Measurements from ENCODE around the gene FAR2.
A peak's percentile ranks its signal among the peaks of the same experiment; 100 is the strongest.

The FAR2 gene

DNA sequence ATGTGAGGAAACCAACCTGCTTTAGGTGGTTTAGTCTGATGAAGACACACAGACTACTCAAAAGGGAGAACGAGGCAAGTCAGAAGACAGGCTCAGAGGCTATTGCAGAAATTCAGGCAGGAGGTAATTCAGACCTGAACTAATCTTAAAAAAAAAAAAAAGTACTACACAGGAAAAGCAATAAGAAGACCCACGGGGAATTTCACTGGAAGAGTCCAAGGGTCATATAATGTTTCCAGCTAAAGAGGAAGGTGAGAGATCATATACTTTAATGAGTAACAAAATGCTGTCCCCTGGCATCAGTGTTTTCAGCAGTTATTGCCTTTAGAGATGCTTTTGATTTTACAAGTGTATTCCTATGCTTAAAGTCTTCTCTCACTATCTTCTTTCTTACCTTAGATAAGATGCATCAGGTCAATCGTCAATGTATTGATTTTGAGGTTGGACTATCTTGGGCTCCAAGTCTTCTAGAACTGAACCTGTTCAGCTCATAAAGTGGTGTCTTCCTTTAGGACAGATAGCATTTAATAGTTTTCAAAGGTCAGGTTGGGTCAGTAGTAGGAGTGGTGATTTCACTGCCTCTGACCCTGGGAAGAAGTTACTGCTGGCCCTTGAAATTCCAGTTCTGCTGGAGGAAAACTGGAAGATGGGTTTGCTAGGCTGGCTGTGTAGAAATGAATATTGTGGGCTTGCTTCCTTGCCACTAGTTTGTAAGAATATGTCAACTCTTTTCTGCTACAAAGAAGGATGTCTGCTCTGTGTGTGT lies 60.0 kb downstream of the FAR2 start:
- no peak for DNase-seq

DNA sequence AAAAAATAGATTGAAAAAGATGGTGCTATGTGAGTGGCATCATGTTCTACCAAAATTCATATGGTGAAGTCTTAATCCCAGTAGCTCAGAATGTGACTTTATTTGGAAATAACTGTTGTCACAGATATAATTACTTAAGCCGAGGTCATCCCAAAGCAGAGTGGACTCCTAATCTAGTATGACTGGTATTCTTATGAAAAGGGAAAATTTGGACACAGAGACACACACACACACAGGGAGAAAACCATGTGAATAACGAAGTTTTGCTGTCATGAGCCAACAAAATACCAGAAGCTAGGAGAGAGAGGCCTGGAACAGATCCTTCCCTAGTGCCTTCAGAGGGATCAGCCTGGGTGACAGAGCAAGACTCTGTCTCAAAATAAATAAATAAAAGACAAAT lies 62.6 kb downstream of the FAR2 start:
- no peak for DNase-seq

DNA sequence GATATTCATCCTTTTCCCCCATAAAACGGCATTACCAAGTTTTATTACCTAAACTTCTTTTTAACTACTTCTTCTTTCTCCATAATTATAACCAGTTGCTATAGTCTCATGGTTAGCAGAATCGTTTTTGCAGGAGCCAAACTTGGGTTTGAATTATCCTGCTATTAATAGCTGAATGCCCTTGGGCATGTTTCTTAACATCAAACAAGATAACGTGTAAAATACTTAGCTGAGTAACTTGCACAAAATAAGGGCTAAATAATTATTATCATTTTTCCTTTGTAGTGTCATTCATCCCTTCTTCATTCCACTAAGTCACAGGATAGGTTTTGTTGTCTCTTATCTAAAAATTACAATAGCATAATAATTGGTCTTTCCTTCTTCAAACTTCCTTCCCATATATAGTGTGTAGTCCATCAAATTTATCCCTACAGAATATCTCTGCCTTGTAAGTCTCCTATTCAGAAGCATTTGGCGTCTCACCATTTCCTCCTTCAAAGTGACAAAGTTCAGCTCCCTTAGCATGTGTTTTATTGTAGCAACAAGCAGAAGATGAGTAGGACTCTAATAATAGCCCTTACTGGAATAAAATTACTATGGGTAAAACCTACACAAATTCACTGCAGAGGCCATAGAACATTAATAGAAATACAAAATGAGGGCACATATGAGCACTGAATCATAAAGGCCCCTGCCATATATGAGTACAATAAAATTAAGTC lies 63.8 kb downstream of the FAR2 start:
- no peak for DNase-seq

DNA sequence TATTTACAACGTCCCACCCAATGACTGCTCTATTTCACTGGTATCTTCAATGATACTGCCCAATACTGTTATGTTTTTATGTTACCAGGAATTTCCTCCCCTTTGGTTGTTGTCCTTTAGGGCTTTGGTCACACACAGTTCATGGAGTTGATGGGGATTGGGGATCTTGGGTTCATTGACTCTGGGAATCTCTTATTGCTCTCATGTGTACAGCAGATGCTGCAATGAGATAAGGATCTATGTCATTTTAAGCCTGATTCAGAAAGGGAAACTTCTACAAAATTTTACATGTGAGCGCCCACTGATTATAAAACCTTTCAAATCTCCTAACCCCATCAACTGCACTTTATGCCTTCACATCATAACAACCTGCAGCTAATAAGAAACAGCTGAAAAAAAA lies 67.2 kb downstream of the FAR2 start:
- DNase-seq = no peak

DNA sequence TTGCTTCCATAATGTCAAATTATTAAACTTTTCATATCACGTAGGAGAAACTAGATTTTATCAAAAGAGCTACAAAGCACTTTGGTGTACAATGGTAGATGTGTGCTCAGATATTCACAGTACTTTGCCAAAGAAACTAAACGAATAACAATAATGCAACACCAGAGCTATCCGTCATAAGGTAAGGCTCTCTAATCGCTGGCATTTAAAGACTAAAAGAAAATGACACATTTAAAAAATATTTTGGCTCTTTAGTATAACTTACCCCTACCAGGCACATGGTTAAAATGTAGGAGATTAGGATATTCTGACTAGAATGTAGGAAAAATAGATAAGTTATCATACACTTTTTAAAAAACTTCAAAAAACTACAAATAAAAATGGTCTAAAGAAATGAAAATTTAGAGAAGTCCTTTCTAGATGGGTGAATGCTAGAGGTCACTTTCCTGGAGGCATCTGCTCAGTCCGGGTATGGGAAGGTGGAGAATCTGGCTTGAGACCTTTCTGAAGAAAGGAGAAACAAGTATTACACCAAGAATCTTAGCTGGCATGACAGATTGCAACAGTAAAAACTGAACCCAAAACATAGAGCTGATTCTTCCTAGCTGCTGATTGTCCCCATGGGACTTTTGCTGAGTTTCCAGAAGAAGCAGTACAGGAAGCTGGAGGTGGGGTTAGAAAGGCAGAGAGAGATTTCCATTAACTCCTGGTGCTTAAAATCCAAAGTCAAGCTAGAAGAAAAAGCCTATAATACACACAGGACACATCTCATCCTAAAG lies 67.9 kb downstream of the FAR2 start:
- peak; percentile 66 for DNase-seq

DNA sequence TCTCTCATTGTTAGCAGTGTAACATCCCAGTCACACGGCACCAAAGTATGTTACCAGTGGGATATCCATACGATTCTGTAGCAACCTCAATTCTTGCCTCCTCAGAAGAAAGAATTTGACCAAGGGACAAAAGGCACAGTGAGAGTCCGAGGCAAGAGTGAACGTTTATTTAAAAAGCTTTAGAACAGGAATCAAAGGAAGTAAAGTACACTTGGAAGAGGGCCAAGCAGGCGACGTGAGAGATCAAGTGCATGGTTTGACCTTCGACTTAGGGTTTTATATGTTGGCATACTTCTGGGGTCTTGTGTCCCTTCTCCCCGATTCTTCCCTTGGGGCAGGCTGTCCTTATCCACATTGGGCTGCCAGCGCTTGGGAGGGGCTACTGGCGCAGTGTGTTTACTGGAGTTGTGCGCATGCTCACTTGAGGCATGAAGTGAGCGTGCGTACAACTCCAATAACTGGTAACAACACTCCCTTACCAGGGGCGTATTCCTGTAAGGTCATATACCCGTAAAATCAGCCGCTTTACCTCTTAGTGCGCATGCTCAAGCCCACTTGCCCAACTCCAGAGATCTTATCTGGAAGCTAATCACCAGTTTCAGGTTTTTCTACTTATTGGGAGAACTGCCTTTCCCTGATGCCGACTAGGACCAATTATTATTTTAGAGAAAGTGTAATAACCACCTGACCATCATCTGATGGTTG lies 71.7 kb downstream of the FAR2 start:
- no peak for DNase-seq

DNA sequence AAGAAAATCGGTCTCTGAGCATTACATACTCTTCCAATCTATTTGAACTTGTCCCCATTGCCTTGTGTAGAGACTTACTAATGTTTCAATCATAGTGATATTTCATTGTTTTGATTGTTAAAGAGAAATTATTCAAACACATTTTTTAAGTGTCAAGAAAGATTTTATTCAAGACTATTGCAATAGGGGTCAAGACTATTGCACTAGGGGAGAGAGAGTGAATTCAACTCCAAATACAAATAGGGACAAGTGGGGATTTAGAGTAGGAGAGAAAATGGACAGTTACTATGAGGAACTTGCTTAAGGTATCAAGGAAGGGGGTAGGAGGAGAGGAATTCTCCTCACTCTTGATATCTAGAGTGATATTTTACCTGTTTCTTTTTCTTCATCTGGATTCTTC lies 73.1 kb downstream of the FAR2 start:
- DNase-seq = no peak

DNA sequence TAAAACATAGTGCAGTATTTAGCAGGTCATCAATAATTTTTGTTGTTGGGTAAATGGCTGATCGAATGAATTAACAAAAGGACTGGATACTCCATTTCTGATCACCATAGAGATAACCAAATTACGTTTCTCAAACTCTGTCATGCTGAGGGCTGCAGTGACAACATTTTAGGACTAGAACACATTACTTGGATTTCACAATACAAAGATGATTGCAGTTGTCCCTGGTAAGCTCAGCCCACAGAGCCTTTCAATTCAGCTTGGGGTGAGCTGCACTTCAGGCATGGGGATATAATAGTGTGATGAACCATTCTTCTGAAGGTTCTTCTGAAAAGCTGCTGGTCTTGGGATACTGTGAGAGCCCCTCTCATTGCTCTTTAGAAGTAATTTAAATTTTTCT lies 74.3 kb downstream of the FAR2 start:
- no peak for DNase-seq

DNA sequence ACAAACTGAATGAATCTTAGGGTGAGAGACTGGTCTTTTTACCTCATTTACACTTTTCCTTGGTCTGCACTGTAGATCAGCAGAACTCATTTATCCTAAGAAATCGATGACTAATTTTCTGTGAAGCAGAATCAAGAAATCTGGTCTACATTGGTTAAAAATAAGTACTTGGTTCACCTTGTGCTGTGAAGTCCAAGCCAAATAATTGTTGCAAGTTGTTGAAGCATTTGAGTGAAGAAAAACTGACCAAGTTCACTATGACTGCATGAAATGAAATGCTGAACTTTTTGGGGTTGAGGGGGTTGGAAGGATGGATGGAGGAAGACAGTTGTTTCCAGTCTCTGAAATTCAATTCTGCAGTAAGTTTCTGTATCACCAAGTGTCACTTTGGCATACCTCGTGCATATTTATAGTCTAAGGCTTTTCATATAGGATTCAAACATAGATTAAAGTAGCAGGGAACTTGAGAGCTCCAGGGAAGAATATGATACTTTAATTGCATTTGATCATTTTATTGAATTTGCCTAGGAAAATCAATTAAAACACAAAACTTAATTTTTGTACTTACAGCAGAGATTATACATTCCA lies 75.0 kb downstream of the FAR2 start:
- peak; percentile 28 for DNase-seq

DNA sequence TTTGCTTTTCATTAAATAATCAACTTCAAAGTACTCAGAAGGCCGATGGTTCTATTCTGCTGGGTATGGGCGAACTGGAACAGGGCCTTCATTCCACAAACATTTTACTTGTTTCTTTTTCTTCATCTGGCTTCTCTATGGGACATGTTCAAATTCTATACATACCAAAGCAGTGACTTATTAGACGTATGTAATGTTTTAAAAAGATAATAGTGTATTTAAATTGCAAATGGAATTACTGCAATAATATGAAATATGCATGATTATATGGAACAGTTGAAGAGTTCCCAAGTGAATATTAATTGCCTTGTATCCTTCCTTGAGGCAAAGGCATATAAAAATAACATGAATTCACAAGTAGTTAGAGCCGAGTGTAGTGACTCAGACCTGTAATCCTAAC lies 75.5 kb downstream of the FAR2 start:
- DNase-seq = peak; percentile 62

DNA sequence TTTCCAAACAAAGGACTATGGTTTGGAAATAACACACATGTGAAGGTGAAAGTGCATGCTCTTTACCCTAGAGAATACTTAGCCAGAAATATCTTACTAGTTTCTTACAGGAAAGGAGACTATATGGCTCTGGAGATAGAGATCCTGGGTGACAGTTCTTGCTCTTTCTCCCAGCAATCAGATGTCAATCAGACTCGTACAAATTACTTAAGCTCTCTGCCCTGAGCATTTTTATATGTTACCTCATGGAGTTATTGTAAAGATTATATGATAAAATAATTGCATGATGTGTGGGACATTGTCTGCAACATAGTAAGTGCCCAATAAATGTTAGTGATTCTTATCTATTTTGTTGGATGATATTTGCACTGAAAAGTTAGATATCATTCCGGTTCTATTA lies 76.8 kb downstream of the FAR2 start:
- no peak for DNase-seq

DNA sequence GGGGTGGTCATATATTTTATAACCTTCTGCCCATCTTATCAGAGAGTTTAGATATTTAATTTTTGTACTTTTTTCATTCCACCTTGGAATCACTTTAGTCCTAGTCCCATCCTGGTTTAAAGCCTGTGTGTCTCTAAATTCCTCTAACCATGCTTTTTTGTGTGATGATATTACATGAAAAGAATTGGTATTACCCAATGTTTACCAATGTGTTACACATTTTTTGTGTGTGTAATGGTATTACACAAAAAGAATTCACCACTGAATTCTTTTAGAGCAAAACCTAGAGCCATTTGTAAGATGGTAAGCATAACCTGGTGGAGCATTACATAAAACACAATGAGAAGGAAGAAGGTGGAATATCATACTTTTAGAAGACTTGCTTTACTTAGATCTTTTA lies 77.5 kb downstream of the FAR2 start:
- DNase-seq = peak; percentile 40

DNA sequence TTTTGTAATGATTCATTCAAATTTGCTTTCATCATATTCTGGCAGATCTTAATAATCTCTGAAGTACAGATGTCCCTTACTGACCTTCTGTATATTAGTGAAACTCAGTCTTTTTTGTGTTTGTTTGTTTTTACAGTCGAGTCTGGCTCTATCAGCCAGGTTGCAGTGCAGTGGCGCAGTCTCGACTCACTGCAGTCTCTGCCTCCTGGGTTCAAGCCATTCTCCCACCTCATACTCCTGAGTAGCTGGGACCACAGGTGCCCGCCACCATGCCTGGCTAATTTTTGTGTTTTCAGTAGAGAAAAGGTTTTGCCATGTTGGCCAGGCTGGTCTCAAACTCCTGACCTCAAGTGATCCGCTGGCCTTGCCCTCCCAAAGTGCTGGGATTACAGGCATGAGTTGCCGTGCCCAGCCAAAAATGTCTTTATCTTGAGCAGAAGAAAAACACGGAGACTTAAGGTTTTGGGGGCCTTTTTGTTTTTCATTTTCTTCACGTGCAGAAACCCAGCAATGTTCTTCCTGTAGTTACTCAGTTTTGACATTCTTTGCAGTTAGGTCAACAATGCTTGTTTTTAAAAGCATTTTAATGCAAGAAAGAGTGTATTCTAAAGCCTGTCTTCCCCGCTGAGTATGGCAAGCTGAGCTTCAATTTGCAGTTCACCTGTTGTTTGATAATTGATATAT lies 79.5 kb downstream of the FAR2 start:
- no peak for DNase-seq

DNA sequence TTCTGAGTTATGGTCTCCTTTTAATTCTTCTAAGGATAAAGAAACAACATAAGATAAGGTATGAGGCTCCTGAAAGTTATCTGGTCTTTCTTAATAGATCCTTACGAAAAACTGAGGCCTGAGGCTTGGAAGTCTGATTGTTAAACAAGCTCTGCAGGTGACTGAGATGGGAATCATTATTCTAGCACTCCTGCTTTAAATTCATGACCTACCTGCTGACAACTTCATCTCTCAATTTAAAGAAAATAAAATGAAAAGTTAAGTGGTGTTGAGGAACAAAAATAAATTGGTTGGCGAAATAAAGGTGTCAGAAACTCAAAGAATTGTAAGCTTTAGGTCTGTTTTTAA lies 80.1 kb downstream of the FAR2 start:
- no peak for DNase-seq

DNA sequence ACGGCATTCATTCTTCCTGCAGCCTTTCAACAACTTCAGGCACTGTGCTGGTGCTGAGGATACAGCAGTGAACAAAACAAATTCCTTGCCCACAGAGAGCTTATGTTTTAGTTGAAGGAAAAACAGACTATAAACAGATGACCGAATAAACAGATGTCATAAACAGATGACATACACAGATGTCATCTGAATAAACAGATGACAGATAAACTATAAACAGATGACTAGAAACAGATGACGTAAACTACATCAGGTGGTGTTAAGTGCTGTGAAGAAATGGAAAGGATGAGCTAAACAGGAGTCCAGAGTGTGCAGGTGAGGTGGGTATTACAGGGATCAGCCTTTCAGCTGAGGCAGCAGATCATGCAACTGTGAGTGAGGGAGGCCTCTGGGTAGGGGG lies 80.9 kb downstream of the FAR2 start:
- DNase-seq = no peak

DNA sequence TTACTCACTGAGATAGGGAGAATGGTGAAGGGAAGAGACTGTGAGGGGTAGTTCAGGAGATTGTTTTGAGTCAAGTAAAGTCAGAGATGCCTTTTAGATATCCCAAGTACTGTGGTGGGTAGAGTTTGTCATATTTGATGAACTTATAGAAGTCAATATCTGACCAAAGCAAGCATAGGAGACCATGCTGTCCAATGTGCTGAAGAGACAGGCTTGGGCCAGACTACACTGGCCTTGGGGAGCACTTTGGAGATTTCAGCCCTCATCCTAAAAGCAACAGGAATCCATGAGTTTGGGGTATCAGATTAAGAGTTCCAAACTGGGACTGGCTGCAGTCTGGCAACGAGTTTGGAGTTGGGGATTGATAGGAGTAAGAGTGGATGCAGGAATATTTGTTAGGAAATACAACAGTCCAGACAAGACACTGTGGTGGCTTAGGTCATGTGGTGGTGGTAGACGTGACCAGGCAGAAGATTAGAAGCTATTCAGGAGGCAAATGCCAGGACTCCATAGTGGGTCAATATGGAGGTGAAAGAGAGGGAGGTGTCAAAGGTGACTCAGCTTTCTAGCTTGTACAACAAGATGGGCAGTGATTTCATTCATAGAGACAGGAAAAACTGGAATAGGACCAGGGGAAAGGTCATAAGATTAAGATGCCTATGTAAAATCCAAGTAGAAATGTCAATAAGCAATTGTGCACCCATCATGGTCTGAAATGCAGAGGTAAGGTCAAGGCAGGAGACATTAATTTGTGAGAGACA lies 81.9 kb downstream of the FAR2 start:
- no peak for DNase-seq

DNA sequence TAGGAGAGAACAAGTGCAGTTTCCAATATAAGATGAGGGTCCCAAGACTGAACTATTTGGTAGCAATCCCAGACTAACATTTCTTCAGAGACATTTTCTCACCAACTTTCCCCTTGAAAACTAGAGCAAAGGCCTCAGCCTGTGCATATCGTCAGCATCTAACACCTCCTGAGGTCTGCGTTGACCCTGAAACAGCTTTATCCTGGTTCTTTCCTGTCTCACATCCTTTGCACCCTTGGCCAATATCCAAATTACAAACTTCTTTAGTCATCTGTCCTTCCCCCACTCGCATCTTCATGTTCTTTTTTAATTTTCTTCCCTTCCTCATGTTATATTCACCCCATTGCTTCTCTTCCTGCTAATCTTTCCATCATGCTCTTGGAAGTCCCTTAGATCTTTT lies 83.0 kb downstream of the FAR2 start:
- DNase-seq = no peak

DNA sequence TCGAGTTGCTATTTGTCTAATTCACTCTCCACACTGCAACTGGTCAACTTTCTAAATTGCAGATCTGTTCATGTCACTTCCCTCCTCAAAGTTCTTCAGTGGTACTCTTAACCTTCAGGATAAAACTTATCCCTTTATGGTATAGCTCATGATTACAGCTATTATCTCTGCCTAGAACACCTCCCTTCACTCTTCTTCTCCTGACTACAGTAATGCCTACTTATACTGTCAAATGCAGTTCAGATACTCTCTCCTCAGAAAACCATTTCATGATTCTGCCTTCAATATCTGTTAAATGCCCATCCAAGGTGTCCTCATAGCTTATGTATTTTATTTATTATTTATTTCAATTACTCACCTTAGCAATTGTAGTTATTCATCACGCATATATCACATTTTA lies 85.5 kb downstream of the FAR2 start:
- no peak for DNase-seq

DNA sequence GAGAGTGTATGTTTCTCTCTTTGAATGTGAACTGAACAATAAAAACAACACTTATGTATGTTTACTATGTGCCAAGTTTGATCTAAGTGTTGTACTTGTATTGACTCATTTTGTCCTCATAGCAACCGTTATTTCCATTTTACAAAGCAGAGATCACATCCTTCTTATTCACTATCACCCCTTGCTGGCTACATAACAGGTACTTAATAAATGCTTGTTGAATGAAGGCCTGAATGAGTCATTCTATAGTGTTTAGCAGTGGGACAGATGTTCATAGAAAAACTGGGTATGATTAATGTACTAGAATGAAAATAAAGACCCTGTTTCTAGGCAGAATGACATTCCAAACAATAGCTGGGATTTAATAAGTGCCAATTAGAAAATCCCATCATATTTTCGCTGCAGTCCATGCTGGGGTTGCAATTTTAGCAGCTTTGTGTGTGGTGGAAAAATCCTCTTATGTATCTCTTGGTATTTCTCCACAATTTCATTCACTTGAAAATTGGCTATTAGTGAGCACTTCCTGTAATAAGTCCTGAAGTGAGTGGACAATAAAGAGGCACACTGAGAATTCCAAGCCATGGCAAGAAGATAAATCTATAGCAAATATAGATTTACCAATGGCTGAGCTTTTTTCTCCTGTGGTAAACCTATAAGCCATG lies 86.0 kb downstream of the FAR2 start:
- DNase-seq = peak; percentile 27

DNA sequence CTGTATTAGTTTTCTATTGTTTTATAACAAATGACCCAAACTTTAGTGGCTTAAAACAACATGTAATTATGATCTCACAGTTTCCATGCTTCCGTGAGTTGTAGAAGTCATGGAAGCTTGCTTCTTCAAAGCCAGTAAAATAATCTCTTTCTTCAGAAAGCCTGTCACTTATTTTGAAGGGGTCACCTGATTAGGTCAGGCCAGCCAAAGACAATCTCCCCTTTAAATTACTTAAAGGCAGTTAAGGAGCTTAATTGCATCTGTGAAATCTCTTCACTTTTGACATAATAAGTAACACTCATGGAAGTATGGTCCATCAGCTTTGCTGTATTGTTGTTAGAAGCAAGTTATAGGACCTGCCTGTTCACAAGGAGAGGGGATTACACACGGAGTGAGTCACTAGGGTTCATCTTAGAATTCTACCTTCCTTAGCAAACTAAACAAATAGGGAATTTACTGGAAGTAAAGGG lies 89.8 kb downstream of the FAR2 start:
- no peak for DNase-seq

DNA sequence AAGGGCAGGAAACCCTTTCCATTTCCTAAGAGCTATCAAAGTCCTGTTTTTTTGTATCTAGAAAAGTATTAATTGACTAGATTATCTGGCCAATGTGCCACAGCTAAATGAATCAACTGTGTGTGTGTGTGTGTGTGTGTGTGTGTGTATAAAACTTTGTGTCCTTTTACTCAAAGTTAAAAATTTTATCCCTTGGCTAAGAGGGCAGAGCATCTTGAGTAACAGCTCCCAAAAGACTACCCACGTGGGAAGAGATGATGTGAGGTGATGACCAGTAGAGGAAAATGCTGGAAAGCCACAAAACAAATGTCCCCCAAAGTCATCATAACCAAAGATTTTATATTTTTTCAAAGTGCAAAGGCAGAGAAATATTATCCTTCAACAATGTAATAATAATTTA lies 90.3 kb downstream of the FAR2 start:
- DNase-seq = no peak

All from fibroblast of skin of right quadriceps (primary cell).